Heart right ventricle (tissue), 16 donors: ENCODE data around the gene CCN5. TPM values are rescaled to one million over a fixed set of nuclear protein-coding genes. Genes with fewer than 3 reads are reported as not detected.

Source experiments
- ATAC-seq, 8 donors: fragments of 200-7000 bp; cut with Tn5 transposase; one replicate each; pipeline ENCODE4 v1.9.1; 2020; ENCODE audit warnings: mild to moderate bottlenecking in 8 of 8, moderate library complexity in 8 of 8, moderate number of reproducible peaks in 1 of 8
- DNase-seq, 2 donors: peaks; one replicate each; pipeline ENCODE4 v3.0.0-alpha.2; 2020
- H3K27ac ChIP-seq, 10 donors: fragments of 200-600 bp; sonication (generic) in 2 of 10; one replicate each; pipeline versions ENCODE4 v1.5.0 to v1.8.0; 2020 to 2022; ENCODE audit warnings: mild to moderate bottlenecking in 3 of 10
- H3K27me3 ChIP-seq, 7 donors: fragments of 200-600 bp; one replicate each; pipeline ENCODE4 v1.8.0; 2021 to 2022; ENCODE audit warnings: mild to moderate bottlenecking in 2 of 7
- H3K36me3 ChIP-seq, 9 donors: fragments of 200-600 bp; sonication (generic) in 1 of 9; one replicate each; pipeline versions ENCODE4 v1.5.0 to v1.8.0; 2020 to 2022; ENCODE audit warnings: mild to moderate bottlenecking in 2 of 9
- H3K4me1 ChIP-seq, 9 donors: fragments of 200-600 bp; sonication (generic) in 1 of 9; one replicate each; pipeline versions ENCODE4 v1.5.0 to v1.8.0; 2020 to 2022; ENCODE audit warnings: mild to moderate bottlenecking in 4 of 9
- H3K4me3 ChIP-seq, 10 donors: fragments of 200-600 bp; sonication (generic) in 2 of 10; one replicate each; pipeline versions ENCODE4 v1.5.0 to v1.8.0; 2020 to 2022; ENCODE audit warnings: mild to moderate bottlenecking in 7 of 10, moderate library complexity in 2 of 10
- H3K9me3 ChIP-seq, 11 donors: fragments of 200-600 bp in 10 of 11; sonication (generic) in 2 of 11; one replicate each; pipeline versions ENCODE4 v1.5.0 to v1.8.0; 2013 to 2022; ENCODE audit warnings: mild to moderate bottlenecking in 2 of 11, control low read depth in 1 of 11, moderate library complexity in 1 of 11
- CTCF ChIP-seq, 9 donors: fragments of 200-600 bp; sonication (generic) in 2 of 9; IDR thresholded peaks; one replicate each; pipeline versions ENCODE4 v1.5.0 to v1.8.0; 2021 to 2022; ENCODE audit warnings: antibody characterized with exemption in 9 of 9, mild to moderate bottlenecking in 5 of 9, moderate library complexity in 1 of 9
- WGBS, 2 donors: extraction: QIAGEN DNeasy Blood & Tissue Kit; methylation state at CpG; one replicate each; pipeline ENCODE4 v1.1.7; 2013; ENCODE audit warnings: inconsistent platforms in 1 of 2; 5-methylcytosine and 5-hydroxymethylcytosine counted together
- intact Hi-C, 10 donors: fragments of 100-400 bp; cut with DNase I; formaldehyde crosslinking; loops; one replicate each; pipeline versions ENCODE4 v1.11.1 to v1.14.2; 2022
- polyA plus RNA-seq, 2 donors: library from polyadenylated mRNA; stranded (reverse); fragments of 200-250 nt; gene quantifications; one replicate each; pipeline ENCODE4 v1.2.3, GENCODE V29; 2013
- total RNA-seq, 10 donors: library from RNA; stranded (reverse); fragmentation: NEBNext Ultra II Directional in 3 of 10; extraction: Animal tissue kit (Norgen Biotek cat#: 25700) in 3 of 10; gene quantifications; one replicate each; pipeline versions ENCODE4 v1.2.1 to v1.2.4, GENCODE V29; 2021 to 2023
- donor health status: Arrhythmogenic right ventricular cardiomyopathy.
- donor health status: ischemic (EF 13 %, LVEDD 7.1; RV severe dilation, severe dysfunction).
- donor health status: healthy with polysubstance abuse.
- donor health status: DM: no; HTN: yes; CAD: no.
- donor health status: DM: no; HTN: no; CAD: no.
- donor health status: ischemic (EF 25% LVEDD 6.9; RV normal size, moderate dysfunction).
- donor health status: ischemic (EF 25% LVEDD 5.7; RV mildly dilated, moderate dysfunction).
- donor health status: healthy.
- donor health status: DM: yes; HTN: yes; CAD: no.
- donor health status: Ischemic cardiomyopathy.
- donor health status: ischemic (EF 35%, LVEDD 5.7; RV mildly dilated, moderate dysfunction).
- donor health status: nonischemic (EF 11% LVEDD 7.7; RV severe dilation, severe dysfunction).
- donor health status: DM: yes; HTN: yes; CAD: no.
- donor health status: PGD.
- donor health status: ischemic (EF 29% LVEDD 5.4; RV normal size, mild dysfunction).
- donor health status: nonischemic (EF 23%, LVEDD 6.1; RV moderate dilation, normal function).

Gene CCN5
- total and polyA plus RNA-seq, 12 donors, result 4.3 to 87.2 (median 14.5) TPM

- ATAC-seq, result peak; percentile 58 to 91 (median 80)
- H3K4me3 ChIP-seq, result no peak overlapping the region
- WGBS, 2 donors, result 40 to 57% methylated on average over 6 of the region's 6 CpGs
- H3K4me1 ChIP-seq, result peaks cover 0 to 20% (median 11%) of the 10 kb centered on the region in 9 donors
- intact Hi-C loops, result loop anchor here in 5 of 10 donors (5.0 to 10.0 kb wide), 7 partner anchors 122 to 524 kb away; partner anchors contain the start of gene OSER1 (in 2 of the 5)
- peak in 1 of 2 donors; percentile 75 for DNase-seq
- peaks cover 0 to 7% (median 0%) of the 10 kb centered on the region in 11 donors for H3K9me3 ChIP-seq
- H3K36me3 ChIP-seq, result no peaks in the 10 kb centered on the region
- no peaks in the 10 kb centered on the region for H3K27me3 ChIP-seq
- TF ChIP-seq CTCF (IDR thresholded peaks at IDR 0.05), result peak in 3 of 9 donors; percentile 9 to 24 (median 14)
- peak overlapping the region in 4 of 10 donors; percentile 37 to 53 (median 44) for H3K27ac ChIP-seq
Measured at GRCh38 chr20:44736170-44737021, 21.2 kb downstream of the CCN5 start.

GRCh38 chr20:44737116-44737515 lies 21.9 kb downstream of the CCN5 start:
- intact Hi-C loops, result loop anchor here in 5 of 10 donors (5.0 to 10.0 kb wide), 7 partner anchors 122 to 525 kb away; partner anchors contain the start of gene OSER1 (in 2 of the 5)
- Histone ChIP-seq H3K27me3 (no peaks in the 10 kb centered on the region), H3K4me1 (peaks cover 0 to 20% (median 7%) of the 10 kb centered on the region in 9 donors), H3K27ac (no peak overlapping the region), H3K4me3 (no peak overlapping the region), H3K9me3 (peaks cover 0 to 7% (median 0%) of the 10 kb centered on the region in 11 donors), H3K36me3 (no peaks in the 10 kb centered on the region)
- DNase-seq (no peak), ATAC-seq (no peak)
- no peak for TF ChIP-seq CTCF (IDR thresholded peaks at IDR 0.05)
- WGBS, 2 donors, result 98 to 99% methylated on average over 4 of the region's 4 CpGs

GRCh38 chr20:44738813-44739477 lies 23.8 kb downstream of the CCN5 start:
- intact Hi-C loops, result loop anchor here in 5 of 10 donors (5.0 to 10.0 kb wide), 7 partner anchors 124 to 527 kb away; partner anchors contain the start of gene OSER1 (in 2 of the 5)
- peaks cover 0 to 7% (median 0%) of the 10 kb centered on the region in 11 donors for H3K9me3 ChIP-seq
- DNase-seq, result peak in 1 of 2 donors; percentile 66
- peak overlapping the region in 1 of 10 donors; percentile 36 for H3K27ac ChIP-seq
- 66 to 68% methylated on average over 7 of the region's 7 CpGs for WGBS, 2 donors
- ATAC-seq, result peak; percentile 46 to 77 (median 62)
- peaks cover 0 to 26% (median 6%) of the 10 kb centered on the region in 9 donors for H3K4me1 ChIP-seq
- H3K27me3 ChIP-seq, result no peaks in the 10 kb centered on the region
- no peaks in the 10 kb centered on the region for H3K36me3 ChIP-seq
- no peak for TF ChIP-seq CTCF (IDR thresholded peaks at IDR 0.05)
- H3K4me3 ChIP-seq, result no peak overlapping the region

- 72 to 78% methylated on average over 2 of the region's 2 CpGs for WGBS, 2 donors
- no peak for TF ChIP-seq CTCF (IDR thresholded peaks at IDR 0.05)
- Histone ChIP-seq H3K36me3 (no peaks in the 10 kb centered on the region), H3K9me3 (peaks cover 0 to 7% (median 0%) of the 10 kb centered on the region in 11 donors), H3K4me1 (peaks cover 0 to 26% (median 6%) of the 10 kb centered on the region in 9 donors), H3K27me3 (no peaks in the 10 kb centered on the region), H3K4me3 (no peak overlapping the region), H3K27ac (no peak overlapping the region)
- DNase-seq (no peak), ATAC-seq (no peak)
- intact Hi-C loops, result loop anchor here in 6 of 10 donors (5.0 to 10.0 kb wide), 8 partner anchors 125 to 528 kb away; partner anchors contain the start of genes OSER1 (in 2 of the 6), STK4 (in 1 of the 6) and TOMM34 (in 1 of the 6)
Measured at GRCh38 chr20:44739942-44740341, 24.8 kb downstream of the CCN5 start.
